Kidney (tissue), 14 donors: ENCODE measurements around the gene ARGLU1. TPM values are rescaled to one million over a fixed set of nuclear protein-coding genes. Genes with fewer than 3 reads are reported as not detected.

Experiments used
- DNase-seq, 5 donors: peaks; one replicate each; pipeline ENCODE4 v3.0.0-alpha.2; 2013 to 2020
- FAIRE-seq: peaks from 2 replicates; lab custom pipeline; 2012; peaks lifted over from hg19 to GRCh38; lab: Jason Lieb, UNC
- H3K27ac ChIP-seq, 2 donors: one replicate each; pipeline ENCODE4 v1.7.0; 2013; ENCODE audit warnings: low read depth in 2 of 2, low read length in 2 of 2, inconsistent platforms in 1 of 2
- H3K27me3 ChIP-seq: one replicate; pipeline ENCODE4 v1.7.1; 2013; ENCODE audit warnings: low read length, inconsistent platforms; ENCODE audit not compliant: control insufficient read depth, insufficient read depth
- H3K36me3 ChIP-seq, 3 donors: one replicate each; pipeline versions ENCODE4 v1.7.0 to v1.7.1; 2013; ENCODE audit warnings: low read length in 3 of 3, control low read depth in 1 of 3, inconsistent platforms in 1 of 3; ENCODE audit not compliant: insufficient read depth in 3 of 3, control insufficient read depth in 2 of 3
- H3K4me1 ChIP-seq, 3 donors: one replicate each; pipeline versions ENCODE4 v1.7.0 to v1.7.1; 2013; ENCODE audit warnings: low read length in 3 of 3, inconsistent platforms in 1 of 3, low read depth in 1 of 3; ENCODE audit not compliant: control insufficient read depth in 2 of 3, insufficient read depth in 2 of 3
- H3K4me3 ChIP-seq, 3 donors: one replicate each; pipeline versions ENCODE4 v1.7.0 to v1.8.1; 2013; ENCODE audit warnings: low read length in 3 of 3, control low read depth in 1 of 3, inconsistent platforms in 1 of 3
- H3K9ac ChIP-seq, 3 donors: one replicate each; pipeline versions ENCODE4 v1.7.0 to v1.7.1; 2013; ENCODE audit warnings: low read length in 3 of 3, control low read depth in 1 of 3, inconsistent platforms in 1 of 3
- H3K9me3 ChIP-seq, 3 donors: one replicate each; pipeline versions ENCODE4 v1.7.0 to v1.7.1; 2013; ENCODE audit warnings: low read length in 3 of 3, control low read depth in 1 of 3, inconsistent platforms in 1 of 3; ENCODE audit not compliant: control insufficient read depth in 2 of 3, insufficient read depth in 1 of 3
- intact Hi-C: fragments of 100-400 bp; cut with DNase I; formaldehyde crosslinking; loops from one replicate; pipeline ENCODE4 v1.11.1; 2022
- polyA plus RNA-seq: library from polyadenylated mRNA; stranded (reverse); fragments of 350-450 nt; fragmentation: Illumina TruSeq; extraction: RNeasy Lipid Tissue Mini Kit (QIAGEN cat#74804); gene quantifications from one replicate; pipeline ENCODE4 v1.2.3, GENCODE V29; 2014; ENCODE audit warnings: low read depth, low replicate concordance; ENCODE audit not compliant: insufficient read depth
- total RNA-seq: library from RNA; stranded (reverse); fragmentation: NEBNext Ultra II Directional; extraction: Animal tissue kit (Norgen Biotek cat#: 25700); gene quantifications from one replicate; pipeline ENCODE4 v1.2.1, GENCODE V29; 2021
- TF ChIP-seq, protein P1 (sequence below): IDR thresholded peaks from 3 replicates; pipeline ENCODE4 v1.5.1; 2012; ENCODE audit warnings: mild to moderate bottlenecking, moderate library complexity, borderline replicate concordance; ENCODE audit not compliant: insufficient read depth; ENCODE audit errors: extremely low read depth
- donor health status: control.
- donor health status: control.
- donor health status: control.
- donor health status: control.
- donor health status: control.
- donor health status: DM: yes; HTN: yes; CAD: no.
- donor health status: Normal renal cell carcinoma (clear cell type).

The ARGLU1 gene
- total and polyA plus RNA-seq, 2 donors from 2014 or later, result 39.0 to 86.7 TPM

DNA sequence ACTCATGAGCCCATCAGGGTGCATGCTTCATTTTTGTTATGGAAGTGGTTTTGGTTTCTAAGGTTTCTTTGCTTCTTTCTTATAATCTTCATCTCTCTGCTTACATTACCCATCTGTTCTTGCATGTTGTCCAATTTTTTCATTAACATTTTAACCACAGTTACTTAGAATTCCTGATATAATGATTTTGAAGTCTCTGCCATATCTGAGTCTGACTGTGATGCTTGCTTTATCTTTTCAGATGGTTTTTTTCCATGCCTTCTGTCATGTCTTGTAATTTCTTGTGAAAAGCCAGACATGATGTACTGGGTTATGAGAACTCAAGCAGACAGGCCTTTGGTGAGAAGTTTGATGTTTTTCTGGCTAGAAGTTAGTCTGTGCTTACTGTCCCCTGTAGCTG is 8.0 kb upstream of the ARGLU1 start:
- Histone ChIP-seq H3K4me1 (no peaks in the 10 kb centered on the region), H3K36me3 (no peaks in the 10 kb centered on the region), H3K9me3 (no peaks in the 10 kb centered on the region), H3K9ac (no peak overlapping the region), H3K27me3 (no peaks in the 10 kb centered on the region), H3K4me3 (no peak overlapping the region), H3K27ac (no peak overlapping the region)
- intact Hi-C loops, result no loop called here
- no peak for FAIRE-seq
- TF ChIP-seq, protein P1, sequence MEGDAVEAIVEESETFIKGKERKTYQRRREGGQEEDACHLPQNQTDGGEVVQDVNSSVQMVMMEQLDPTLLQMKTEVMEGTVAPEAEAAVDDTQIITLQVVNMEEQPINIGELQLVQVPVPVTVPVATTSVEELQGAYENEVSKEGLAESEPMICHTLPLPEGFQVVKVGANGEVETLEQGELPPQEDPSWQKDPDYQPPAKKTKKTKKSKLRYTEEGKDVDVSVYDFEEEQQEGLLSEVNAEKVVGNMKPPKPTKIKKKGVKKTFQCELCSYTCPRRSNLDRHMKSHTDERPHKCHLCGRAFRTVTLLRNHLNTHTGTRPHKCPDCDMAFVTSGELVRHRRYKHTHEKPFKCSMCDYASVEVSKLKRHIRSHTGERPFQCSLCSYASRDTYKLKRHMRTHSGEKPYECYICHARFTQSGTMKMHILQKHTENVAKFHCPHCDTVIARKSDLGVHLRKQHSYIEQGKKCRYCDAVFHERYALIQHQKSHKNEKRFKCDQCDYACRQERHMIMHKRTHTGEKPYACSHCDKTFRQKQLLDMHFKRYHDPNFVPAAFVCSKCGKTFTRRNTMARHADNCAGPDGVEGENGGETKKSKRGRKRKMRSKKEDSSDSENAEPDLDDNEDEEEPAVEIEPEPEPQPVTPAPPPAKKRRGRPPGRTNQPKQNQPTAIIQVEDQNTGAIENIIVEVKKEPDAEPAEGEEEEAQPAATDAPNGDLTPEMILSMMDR, result no peak
- no peak for DNase-seq

GRCh38 chr13:106573868-106574267 is 5.9 kb upstream of the ARGLU1 start:
- TF ChIP-seq, protein P1, result no peak
- no peak overlapping the region for H3K9ac ChIP-seq

GRCh38 chr13:106573284-106573846 is 5.4 kb upstream of the ARGLU1 start:
- H3K27me3 ChIP-seq, result no peaks in the 10 kb centered on the region
- H3K9me3 ChIP-seq, result no peaks in the 10 kb centered on the region
- no peak overlapping the region for H3K9ac ChIP-seq
- peaks cover 0 to 1% (median 1%) of the 10 kb centered on the region in 3 donors for H3K4me1 ChIP-seq
- FAIRE-seq, result no peak
- intact Hi-C loops, result no loop called here
- H3K36me3 ChIP-seq, result no peaks in the 10 kb centered on the region
- H3K4me3 ChIP-seq, result no peak overlapping the region
- TF ChIP-seq, protein P1, result no peak
- no peak for DNase-seq
- H3K27ac ChIP-seq, result no peak overlapping the region

More at GRCh38 chr13:106573868-106574267, 5.9 kb upstream of the ARGLU1 start:
- no peaks in the 10 kb centered on the region for H3K9me3 ChIP-seq
- DNase-seq, result no peak
- intact Hi-C loops, result no loop called here
- H3K4me3 ChIP-seq, result no peak overlapping the region
- H3K4me1 ChIP-seq, result no peaks in the 10 kb centered on the region
- FAIRE-seq, result no peak
- H3K27me3 ChIP-seq, result no peaks in the 10 kb centered on the region
- H3K36me3 ChIP-seq, result no peaks in the 10 kb centered on the region
- no peak overlapping the region for H3K27ac ChIP-seq
